Hematopoietic multipotent progenitor cell treated with erythropoietin and hydrocortisone succinate and interleukin-3 and kit ligand, for 6 days (in vitro differentiated cells): Measurements from ENCODE around the gene ACTG1.

Source experiments
- DNase-seq: peaks from one replicate; pipeline ENCODE4 v3.0.0-alpha.2; 2015

ACTG1 gene

GRCh38 chr17:81544281-81544974 lies 31.8 kb upstream of the ACTG1 start:
- no peak for DNase-seq

DNA sequence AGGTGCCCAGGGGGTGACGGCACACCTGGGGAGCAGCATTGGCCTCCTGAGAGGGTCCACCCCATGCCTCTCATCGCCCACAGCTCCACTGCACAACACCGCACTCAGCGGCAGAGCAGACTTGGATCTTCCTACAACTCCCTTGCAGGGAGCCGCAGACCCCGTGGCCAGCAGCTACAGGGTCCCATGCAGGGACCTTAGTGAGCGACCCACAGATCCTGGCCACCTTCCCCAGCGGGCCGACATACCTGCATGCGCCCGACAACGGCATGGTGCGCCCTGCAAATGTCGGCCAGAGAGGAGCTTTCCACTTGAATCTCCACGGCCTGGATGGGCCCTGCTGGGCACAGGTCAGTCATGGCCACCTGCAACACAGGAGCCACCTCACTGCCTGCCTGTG lies 31.2 kb upstream of the ACTG1 start:
- DNase-seq: no peak

DNA sequence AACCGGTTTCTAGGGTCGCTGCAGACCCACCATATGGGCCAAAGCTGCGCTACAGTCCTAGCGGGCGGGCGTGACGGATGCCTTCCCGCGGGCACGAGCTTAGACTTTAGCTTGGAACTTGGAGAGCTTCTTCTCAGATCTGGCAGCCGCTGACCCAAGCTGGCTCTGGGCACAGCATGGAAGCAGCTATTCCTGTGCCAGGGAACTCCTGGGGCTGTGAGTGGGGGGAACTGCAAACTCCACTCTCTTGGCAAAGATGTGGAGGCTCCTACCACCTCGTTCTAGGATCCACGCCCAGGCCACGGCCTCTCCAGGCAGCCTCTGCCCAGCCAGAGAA lies 30.7 kb upstream of the ACTG1 start:
- DNase-seq: no peak

- DNase-seq: no peak
Measured at GRCh38 chr17:81542431-81543338, 30.1 kb upstream of the ACTG1 start.

GRCh38 chr17:81541123-81541522 lies 28.5 kb upstream of the ACTG1 start:
- no peak for DNase-seq

- DNase-seq: no peak
Measured at GRCh38 chr17:81540676-81541027, 28.1 kb upstream of the ACTG1 start.

DNA sequence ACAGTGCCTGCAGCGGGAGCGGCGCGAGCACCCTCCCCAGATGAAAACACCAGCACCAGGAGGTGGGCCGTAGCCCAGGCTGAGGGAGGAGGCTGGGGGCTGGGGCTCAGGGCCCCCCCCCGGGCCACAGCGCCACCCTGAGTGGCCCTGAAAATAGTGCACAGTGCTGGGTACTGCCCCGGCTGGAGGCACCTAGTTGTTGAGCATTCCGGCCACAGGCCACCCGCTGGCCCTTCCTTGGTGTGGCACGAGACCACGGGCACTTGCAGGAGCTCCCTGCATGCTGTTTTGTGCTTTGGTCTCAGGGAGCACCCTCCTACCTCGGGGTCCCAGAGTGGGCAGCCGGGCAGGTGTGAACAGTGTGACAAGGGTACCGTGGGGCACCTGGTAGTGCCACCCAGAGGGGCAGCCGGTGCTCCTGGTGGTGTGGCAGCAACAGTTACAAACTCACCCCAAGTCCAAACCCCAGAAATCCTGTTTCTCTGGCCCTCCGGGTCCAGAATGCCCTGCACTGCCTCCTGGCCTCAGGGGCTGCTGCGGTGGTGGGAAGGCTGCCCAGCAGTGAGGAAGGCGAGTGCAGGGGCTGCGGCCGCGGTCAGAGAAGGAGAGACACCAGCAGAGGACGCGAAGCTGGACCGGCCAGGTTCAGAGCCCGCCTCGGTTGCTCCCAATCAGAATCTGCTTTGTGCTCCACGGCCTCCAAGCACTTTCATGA lies 27.5 kb upstream of the ACTG1 start:
- DNase-seq: no peak

DNA sequence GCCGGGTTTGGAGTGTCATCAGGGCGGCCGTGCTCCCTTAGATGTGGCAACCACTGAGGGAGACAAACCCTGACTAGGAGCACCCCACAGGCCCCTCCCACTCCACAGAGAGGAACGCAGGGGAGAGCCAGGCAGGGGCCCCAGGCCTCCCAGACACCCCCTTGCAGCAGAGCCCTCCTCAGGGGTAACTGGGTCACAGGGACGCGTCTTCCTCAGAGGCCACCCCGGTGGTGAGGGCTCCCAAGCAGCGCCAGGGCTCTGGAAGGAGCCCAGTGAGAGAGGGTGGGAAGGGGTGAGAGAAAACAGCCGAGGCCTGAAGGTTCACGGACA lies 26.9 kb upstream of the ACTG1 start:
- no peak for DNase-seq

DNA sequence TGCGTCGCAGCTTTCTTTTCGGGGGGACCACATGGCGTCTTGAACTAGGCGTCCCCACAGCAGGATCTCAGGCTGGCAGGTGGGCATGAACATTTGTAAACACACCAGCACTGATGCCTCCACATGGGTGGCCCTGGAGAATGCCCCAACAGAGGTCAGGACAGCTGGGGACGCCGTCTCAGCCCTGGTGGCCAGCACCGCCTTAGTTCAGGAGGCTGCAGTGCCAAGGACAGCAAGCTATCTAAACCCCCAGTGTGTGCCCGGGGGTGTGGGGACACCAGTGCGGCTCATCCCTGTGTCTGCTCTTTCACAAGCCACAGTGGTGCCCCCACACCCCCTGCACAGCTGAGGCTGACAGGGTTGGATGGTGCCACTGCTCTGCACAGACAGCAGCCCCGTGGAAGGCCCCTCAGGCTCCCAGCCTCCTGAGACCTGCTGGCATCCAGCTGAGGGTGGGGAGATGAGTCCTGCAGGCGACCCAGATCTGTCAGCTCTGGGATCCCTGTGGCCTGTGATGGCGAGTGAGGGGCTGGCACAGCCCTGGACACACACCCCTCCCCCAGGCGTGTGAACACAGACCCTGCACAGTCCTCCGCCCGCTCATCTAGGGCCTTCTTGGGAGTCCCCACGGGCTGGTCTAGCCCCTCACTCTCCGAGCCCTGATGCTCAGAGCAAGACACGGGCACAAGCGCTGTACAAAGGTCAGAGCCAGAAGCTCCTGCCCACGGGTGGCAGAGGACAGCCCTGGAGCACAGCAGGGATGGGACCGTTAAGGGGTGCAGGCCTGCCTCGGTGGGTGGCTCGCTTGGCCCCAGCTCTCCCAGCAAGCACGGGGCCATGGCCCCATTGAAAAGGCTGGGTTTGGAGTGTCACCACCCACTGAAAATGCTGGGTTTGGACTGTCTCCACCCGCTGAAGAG lies 26.3 kb upstream of the ACTG1 start:
- no peak for DNase-seq

DNA sequence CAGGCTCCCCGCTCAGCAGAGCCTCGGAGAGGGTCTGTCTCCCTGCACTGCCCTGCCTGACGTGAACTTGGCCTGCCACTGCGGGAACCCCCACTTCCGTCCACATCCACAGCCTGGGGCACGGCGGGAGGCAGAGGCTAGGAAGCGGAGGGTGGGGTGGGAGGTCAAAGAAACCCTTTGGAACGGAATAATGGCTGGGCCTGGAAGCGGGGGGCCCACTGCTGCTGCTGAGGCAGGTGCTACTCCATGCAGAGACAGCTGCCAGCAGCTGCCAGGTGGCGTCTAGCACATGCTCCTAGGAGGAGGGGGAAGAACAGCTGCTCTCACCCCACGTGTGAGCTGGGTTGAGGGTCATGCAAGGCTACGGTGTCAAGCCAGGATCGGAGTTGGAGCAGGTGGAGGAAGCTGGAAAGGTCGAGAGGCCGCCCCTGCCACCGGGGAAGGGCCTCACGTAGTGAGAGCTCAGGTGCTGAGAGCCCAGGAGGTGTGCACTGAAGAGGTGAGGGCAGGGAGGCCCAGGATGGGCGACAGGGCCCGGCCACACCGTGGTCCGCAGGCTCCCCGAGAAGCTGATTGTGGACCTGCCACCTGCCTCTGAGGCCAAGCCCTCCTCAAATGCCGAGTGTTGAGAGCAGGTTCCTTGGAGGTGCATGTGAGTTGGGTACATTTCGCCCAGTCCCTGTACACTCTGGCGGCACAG lies 25.4 kb upstream of the ACTG1 start:
- DNase-seq: no peak

GRCh38 chr17:81537343-81537855 lies 24.8 kb upstream of the ACTG1 start:
- peak; percentile 69 for DNase-seq

- peak; percentile 75 for DNase-seq
Measured at GRCh38 chr17:81536299-81537290, 24.0 kb upstream of the ACTG1 start.

- no peak for DNase-seq
Measured at GRCh38 chr17:81535480-81536298, 23.1 kb upstream of the ACTG1 start.

- no peak for DNase-seq
Measured at GRCh38 chr17:81535007-81535328, 22.4 kb upstream of the ACTG1 start.

GRCh38 chr17:81534157-81535006 lies 21.8 kb upstream of the ACTG1 start:
- DNase-seq: no peak

GRCh38 chr17:81533339-81534141 lies 20.9 kb upstream of the ACTG1 start:
- no peak for DNase-seq

GRCh38 chr17:81532490-81533287 lies 20.1 kb upstream of the ACTG1 start:
- no peak for DNase-seq
